ENCODE data around the gene DCPS.

Gene DCPS

DNA sequence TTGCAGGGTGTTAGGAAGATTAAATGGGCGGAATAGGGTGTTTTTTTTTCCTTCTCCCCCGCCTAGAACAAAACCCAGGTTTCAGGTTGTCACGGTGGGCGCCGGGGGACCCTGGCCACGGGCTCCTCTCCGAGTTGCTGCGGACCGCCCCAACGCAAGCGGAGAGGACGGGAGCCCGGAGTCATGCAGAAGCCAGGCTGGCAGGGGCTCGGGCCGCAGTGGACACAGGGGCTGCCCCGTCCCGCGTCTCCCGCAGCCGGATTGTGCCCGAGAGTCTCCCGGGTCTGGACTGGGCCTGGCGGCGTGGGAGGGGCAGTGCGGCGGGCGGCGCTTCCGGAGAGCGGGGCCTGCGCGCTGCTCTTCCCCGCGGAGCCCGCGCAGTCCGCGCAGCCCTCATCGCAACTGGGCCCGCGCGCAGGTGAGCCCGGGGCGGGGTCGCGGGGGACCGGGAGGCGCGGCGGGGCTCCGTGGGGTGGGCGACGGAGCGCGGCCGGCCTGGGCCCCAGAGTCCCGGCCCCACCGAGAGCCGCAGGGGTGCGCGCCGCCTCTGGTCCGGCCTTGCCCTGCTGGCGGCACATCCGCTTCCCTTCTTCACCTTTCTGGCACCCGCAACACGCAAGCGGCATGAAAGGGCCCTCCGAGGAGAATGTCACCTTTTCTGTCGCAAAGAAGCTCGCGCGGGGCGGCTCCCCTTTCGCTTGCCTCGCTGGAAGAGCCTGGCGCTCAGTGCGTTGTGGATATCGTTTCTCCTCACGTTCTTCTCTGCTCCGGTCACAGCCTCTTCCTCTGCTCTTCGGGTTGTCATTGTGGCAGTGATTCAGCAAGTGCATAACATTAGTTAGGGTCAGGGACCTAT, 20.9 kb upstream of the DCPS start, which contains the start of gene TIRAP:
Gene TIRAP, plus strand, starts transcription at position 358 of the 856 bp plus-strand sequence. CDS start 7,802 bp downstream, outside the sequence.
- DNase-seq (ENCODE audit: low spot score): peak; percentile 74
- TF ChIP-seq, protein P1, sequence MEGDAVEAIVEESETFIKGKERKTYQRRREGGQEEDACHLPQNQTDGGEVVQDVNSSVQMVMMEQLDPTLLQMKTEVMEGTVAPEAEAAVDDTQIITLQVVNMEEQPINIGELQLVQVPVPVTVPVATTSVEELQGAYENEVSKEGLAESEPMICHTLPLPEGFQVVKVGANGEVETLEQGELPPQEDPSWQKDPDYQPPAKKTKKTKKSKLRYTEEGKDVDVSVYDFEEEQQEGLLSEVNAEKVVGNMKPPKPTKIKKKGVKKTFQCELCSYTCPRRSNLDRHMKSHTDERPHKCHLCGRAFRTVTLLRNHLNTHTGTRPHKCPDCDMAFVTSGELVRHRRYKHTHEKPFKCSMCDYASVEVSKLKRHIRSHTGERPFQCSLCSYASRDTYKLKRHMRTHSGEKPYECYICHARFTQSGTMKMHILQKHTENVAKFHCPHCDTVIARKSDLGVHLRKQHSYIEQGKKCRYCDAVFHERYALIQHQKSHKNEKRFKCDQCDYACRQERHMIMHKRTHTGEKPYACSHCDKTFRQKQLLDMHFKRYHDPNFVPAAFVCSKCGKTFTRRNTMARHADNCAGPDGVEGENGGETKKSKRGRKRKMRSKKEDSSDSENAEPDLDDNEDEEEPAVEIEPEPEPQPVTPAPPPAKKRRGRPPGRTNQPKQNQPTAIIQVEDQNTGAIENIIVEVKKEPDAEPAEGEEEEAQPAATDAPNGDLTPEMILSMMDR (IDR thresholded peaks at IDR 0.05; ENCODE audit: extremely low read depth, insufficient read depth, missing control alignments): no peak
- in situ Hi-C loops (cut with MboI; ENCODE audit: low pct_unique_long_range_greater_than_20kb, low sequenced_read_pairs, unreplicated experiment): no loop called here

DNA sequence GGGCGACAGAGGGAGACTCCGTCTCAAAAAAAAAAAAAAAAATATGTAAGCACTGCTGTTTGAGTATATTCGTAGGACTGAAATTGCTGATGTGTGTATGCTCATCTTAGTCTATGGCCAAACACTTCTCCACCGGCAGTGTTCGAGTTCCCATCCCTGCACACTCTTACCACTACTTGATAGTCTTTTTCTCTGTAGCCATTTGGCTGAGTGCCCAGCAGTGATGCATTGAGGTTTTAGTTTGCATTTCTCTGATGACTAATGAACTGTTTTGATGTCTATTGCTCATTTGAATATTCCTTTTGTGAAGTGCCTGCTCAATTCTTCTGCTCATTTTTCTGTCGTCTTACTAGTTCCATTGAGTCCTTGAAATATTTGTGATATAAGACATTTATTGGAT, 19.0 kb upstream of the DCPS start:
- TF ChIP-seq, protein P1 (IDR thresholded peaks at IDR 0.05; ENCODE audit: extremely low read depth, insufficient read depth, missing control alignments): no peak
- DNase-seq (ENCODE audit: low spot score): peak; percentile 65
- in situ Hi-C loops (cut with MboI; ENCODE audit: low pct_unique_long_range_greater_than_20kb, low sequenced_read_pairs, unreplicated experiment): no loop called here

DNA sequence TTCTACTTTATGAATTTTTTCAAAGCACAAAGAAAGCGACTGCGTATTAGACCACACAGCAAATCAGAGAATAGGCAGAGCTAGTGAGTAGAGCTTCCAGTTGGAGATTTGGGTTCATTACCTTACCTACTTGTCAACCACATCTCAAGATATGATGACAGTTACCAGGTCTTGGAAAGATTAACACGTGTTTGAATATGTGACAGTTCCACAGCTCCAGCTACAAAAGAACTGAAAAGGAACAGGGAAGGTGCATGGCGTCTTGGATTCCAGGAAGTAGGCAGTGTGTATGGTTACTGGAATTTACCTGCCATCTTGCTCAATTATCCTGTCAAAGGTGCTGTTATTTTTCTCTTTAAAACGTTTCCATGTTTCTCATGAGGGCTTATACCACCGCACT, 15.6 kb upstream of the DCPS start:
- no peak for DNase-seq (ENCODE audit: low spot score)
- TF ChIP-seq, protein P1 (IDR thresholded peaks at IDR 0.05; ENCODE audit: extremely low read depth, insufficient read depth, missing control alignments): no peak
- in situ Hi-C loops (cut with MboI; ENCODE audit: low pct_unique_long_range_greater_than_20kb, low sequenced_read_pairs, unreplicated experiment): no loop called here

DNA sequence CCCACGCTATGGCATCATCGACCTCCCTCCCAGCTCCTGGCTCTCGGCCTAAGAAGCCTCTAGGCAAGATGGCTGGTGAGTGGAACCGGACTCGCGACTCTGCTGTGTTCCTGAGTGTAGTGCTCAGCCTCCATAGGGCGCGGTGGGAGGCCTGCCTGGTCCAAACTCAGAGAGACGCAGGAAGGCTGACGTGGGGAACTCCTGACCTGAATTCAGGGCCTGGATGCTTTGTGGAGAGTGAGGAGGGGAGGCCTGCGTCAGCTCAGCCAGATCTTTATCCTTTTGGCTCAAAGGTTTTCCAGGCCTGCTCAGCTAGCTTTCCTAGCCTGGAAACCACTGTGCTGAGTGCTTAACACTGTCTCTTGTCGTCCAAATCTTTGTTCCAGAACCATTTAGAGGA, 13.0 kb upstream of the DCPS start:
- no peak for DNase-seq (ENCODE audit: low spot score)
- TF ChIP-seq, protein P1 (IDR thresholded peaks at IDR 0.05; ENCODE audit: extremely low read depth, insufficient read depth, missing control alignments): no peak
- in situ Hi-C loops (cut with MboI; ENCODE audit: low pct_unique_long_range_greater_than_20kb, low sequenced_read_pairs, unreplicated experiment): no loop called here

DNA sequence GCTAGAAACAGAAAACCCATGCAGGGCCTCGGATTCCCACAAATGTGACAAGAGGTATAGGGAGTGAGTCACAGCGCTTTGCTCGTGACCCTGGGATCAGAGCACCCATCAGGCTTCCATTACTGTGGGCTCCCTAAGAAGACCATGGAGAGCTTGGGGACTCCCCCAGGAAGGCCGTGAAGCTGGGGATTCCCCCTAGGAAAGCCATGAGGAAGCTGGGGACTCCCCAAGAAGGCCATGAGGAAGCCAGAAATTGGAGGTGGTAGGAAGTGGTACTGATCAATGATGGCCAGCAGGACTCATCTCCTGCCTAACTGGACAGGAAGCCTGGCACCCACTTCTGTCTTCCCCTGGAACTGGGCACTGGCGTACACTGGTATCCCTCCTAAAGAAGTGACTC, 10.1 kb upstream of the DCPS start:
- TF ChIP-seq, protein P1 (IDR thresholded peaks at IDR 0.05; ENCODE audit: extremely low read depth, insufficient read depth, missing control alignments): no peak
- in situ Hi-C loops (cut with MboI; ENCODE audit: low pct_unique_long_range_greater_than_20kb, low sequenced_read_pairs, unreplicated experiment): no loop called here
- no peak for DNase-seq (ENCODE audit: low spot score)

DNA sequence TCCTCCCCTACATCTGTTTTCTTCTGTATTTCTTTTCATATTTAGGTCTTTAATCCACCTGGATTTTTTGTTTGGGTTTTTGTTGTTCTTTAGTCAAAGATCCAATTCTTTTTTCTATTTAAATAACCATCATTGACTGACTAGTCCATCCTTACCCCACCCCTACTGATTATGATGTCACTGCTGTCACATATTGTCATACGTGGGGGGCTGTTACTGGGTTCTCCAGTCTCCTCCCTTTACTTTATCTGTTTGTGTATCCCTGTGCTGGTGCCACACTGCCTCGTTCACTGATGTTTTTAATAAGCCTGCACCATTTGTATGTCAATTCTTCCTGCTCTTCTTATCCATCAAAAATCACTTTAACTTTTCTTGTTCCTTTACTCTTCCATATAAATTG, 6.9 kb upstream of the DCPS start:
- in situ Hi-C loops (cut with MboI; ENCODE audit: low pct_unique_long_range_greater_than_20kb, low sequenced_read_pairs, unreplicated experiment): no loop called here
- DNase-seq (ENCODE audit: low spot score): no peak
- TF ChIP-seq, protein P1 (IDR thresholded peaks at IDR 0.05; ENCODE audit: extremely low read depth, insufficient read depth, missing control alignments): no peak
